Measurements from ENCODE around the gene AOPEP.

GRCh38 chr9:95111716-95112115, 385.2 kb downstream of the AOPEP start:
- no peak for TF ChIP-seq CTCF (IDR thresholded peaks at IDR 0.05 in 8 of 11, conservative IDR thresholded peaks at IDR 0.05 in 3 of 11)
- no peak for TF ChIP-seq POLR2A (IDR thresholded peaks at IDR 0.05)
- TF ChIP-seq POLR2AphosphoS5 (IDR thresholded peaks at IDR 0.05): no peak

Measured in spleen (tissue), 7 donors.